VCaP (cell line): ENCODE measurements around the gene RBMS3.
"Not testable (repeated sequence)": the region's sequence is repeated elsewhere in the genome, so short reads cannot be mapped to it uniquely, and the experiment has no call there.

Experiments
- H3K27ac ChIP-seq: fragments of 450-650 bp; 2 replicates; pipeline ENCODE4 v1.5.1; 2017
- TF ChIP-seq, protein P1 (sequence below): fragments of 450-650 bp; conservative IDR thresholded peaks from 2 replicates; pipeline ENCODE4 v1.5.1; 2017; ENCODE audit warnings: mild to moderate bottlenecking, moderate library complexity

The RBMS3 gene

DNA sequence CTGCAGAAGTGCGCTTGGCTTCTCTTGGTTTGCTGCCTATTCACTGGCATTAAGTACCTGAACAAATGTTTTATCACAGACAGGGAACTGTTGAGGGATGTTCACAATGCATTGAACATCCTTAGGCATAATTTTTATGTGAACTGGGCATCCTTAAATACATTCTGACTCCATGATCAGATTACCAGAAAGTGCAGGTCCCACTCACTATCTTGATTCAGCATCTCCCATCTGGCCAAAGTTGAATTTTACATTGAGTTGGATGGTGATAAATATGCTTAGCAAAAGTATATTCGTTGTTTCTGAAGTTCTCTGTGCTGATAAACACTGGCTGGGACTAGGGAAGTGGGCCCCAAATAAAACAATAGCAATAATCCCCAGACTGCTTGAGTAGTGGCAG lies 108.5 kb downstream of the RBMS3 start:
- H3K27ac ChIP-seq: no peak overlapping the region
- TF ChIP-seq, protein P1, sequence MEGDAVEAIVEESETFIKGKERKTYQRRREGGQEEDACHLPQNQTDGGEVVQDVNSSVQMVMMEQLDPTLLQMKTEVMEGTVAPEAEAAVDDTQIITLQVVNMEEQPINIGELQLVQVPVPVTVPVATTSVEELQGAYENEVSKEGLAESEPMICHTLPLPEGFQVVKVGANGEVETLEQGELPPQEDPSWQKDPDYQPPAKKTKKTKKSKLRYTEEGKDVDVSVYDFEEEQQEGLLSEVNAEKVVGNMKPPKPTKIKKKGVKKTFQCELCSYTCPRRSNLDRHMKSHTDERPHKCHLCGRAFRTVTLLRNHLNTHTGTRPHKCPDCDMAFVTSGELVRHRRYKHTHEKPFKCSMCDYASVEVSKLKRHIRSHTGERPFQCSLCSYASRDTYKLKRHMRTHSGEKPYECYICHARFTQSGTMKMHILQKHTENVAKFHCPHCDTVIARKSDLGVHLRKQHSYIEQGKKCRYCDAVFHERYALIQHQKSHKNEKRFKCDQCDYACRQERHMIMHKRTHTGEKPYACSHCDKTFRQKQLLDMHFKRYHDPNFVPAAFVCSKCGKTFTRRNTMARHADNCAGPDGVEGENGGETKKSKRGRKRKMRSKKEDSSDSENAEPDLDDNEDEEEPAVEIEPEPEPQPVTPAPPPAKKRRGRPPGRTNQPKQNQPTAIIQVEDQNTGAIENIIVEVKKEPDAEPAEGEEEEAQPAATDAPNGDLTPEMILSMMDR: no peak

DNA sequence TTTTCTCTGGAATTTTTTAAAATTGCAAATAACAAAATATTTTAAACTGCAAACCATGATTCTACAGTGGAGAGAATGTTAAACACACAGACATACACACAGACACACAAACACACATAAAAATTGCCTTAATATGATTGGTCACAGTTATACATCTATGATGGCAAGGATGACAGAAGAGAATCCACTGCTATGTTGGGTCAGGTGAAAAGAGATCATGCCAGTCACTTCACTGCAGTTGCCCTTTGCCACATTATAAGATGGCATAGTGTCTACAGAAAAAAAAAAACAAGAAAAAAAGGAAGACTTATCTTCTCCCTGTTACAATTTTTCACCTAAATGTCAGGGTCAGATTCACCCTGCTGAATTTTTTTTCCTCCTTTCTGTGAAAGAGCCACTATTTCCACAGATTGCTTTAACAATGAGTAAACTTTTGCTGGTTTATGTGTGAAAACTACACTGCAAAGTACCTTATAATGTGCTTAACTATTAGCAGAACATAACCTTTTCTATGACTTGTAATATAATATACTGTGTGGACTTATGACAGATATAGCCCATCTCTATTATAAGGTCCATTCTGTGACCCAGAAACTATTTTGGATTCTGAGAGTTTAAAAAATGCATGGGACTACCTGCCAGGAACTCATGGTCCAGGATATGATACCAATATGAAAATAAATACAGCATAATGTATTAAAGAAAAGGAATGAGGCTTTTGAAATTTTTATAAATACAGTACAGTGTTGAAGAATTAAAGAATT lies 111.9 kb downstream of the RBMS3 start:
- TF ChIP-seq, protein P1: no peak
- H3K27ac ChIP-seq: no peak overlapping the region

DNA sequence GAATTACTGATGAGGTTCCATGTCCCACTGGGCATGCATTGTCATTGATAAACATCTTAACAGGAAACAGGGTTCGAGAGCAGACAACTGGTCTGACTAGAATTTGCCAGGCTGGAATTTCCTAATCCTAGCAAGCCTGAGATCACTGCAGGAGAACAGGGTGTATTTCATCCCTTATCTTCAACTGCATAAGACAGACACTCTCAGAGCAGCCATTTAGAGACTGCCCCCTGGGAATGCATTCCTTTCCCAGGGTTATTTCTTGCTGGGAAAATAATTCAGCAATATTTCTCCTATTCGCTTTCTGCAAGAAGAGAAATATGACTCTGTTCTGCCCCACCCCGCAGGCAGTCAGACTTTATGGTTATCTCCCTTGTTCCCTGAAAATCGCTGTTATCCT lies 113.1 kb downstream of the RBMS3 start:
- H3K27ac ChIP-seq: not testable (repeated sequence)

DNA sequence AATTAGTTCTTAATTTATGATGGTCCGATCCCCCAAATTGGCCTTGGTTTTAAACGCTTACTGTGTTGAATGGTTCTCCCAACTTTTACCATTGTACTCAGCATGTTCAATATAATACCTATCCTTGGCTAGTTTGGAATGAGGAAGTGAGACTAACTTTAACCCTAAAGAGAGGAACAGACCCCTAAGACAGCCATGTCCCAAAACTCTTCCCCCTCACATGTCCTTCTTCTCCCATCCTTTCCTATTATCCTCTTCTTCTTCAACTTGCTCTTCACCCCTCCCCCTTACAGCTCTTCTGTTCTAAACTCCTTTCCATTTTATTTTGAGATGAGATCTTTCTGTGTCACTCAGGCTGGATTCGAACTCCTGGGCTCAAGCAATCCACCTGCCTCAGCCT lies 116.5 kb downstream of the RBMS3 start:
- TF ChIP-seq, protein P1: no peak
- H3K27ac ChIP-seq: no peak overlapping the region

DNA sequence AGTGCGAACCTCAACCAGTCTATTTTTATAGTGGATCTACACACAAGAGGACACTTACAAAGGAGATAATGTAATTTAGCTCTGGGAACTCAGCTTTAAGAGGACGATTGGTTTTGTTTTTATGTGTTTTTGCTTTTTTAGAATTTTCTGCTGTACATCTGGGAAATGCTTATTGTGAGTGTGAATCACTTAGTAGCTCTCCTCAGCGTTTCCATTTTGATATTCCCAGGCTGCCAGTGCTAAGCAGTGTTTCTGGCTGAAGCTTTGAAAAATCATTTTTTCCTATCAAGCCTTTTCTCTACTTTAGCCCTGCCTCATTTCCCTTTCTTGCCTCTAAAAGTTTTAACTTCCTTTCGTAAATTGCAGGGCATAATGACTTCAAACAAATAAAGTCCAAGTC lies 117.9 kb downstream of the RBMS3 start:
- H3K27ac ChIP-seq: no peak overlapping the region
- TF ChIP-seq, protein P1: no peak

DNA sequence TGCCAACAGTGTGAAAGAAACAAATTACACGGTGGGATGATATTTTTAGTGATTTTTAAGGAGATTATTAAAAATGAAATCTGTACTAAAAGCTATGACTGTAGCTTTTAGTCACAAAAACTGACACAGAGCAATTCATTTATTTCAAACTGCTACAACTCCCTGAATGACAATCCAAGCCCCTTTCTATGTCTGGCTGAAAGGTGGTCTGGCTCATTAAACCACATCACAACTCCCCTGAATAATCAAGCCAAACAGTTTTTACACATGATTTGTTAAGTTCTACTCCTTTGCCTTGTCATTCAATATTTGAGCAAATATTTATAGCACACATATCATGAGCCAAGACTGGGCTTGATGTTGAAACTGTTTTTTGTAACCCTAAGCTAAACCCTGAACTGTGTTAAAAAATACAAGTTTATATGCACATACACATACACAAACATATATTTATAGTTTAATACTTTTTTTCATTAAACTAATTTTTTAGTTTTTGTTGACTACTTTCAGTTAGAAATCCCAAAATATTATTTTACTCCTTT lies 125.5 kb downstream of the RBMS3 start:
- TF ChIP-seq, protein P1: no peak
- H3K27ac ChIP-seq: no peak overlapping the region

DNA sequence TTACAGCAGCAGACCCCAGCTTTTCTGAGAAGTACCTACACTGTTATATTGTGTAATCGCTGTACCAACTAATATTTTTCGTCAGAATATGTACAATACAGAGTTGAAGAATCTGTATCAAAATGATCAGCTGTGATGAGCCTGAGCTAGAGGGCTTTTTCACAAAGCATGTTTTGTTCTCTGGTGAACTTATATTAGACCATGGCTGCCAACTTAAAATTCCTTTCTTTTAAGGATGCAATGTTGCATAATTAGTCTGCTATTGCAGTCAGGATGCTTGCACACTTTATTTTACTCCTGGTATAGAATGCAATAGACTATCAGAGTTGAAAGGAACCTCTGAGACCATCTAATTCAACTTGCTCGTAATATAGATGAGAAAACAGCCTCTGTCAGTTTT lies 127.8 kb downstream of the RBMS3 start:
- H3K27ac ChIP-seq: no peak overlapping the region

DNA sequence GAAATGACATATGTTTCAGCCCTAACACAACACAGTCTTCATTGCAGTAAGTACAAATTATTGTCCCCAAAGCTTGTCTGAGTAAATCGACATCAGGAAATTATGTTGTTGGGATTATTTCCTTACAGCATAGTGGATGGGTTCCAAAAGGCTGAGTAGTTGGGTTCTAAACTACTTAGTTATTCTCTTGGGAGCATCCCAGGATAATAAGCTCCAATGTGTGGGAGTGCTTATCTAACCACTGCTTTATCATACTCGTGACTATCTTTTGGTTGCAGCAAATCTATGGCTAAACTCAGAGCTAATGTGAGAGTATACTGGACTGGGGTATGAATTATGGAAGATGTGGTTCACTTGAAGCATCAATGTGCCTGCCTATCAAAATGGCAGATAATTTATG lies 128.5 kb downstream of the RBMS3 start:
- H3K27ac ChIP-seq: no peak overlapping the region
- TF ChIP-seq, protein P1: no peak

More for the DNA sequence above, 127.8 kb downstream of the RBMS3 start:
- TF ChIP-seq, protein P1: no peak
